HG03060 (cell line): ENCODE measurements around the gene RRAGC.
"Not testable (repeated sequence)": the region's sequence is repeated elsewhere in the genome, so short reads cannot be mapped to it uniquely, and the experiment has no call there.

ENCODE experiments used
- ATAC-seq: cut with Tn5 transposase; IDR thresholded peaks from one replicate; pipeline ENCODE4 v1.9.1; 2021; ENCODE audit warnings: low read depth, moderate number of reproducible peaks; ENCODE audit not compliant: unreplicated experiment

Gene RRAGC

GRCh38 chr1:38858833-38859560 is 575 bp downstream of the RRAGC start:
- no peak for ATAC-seq

GRCh38 chr1:38852780-38853179 is 6.8 kb downstream of the RRAGC start:
- no peak for ATAC-seq

- ATAC-seq = no peak
These were observed 11.5 kb downstream of the RRAGC start for GRCh38 chr1:38848071-38848470.

DNA sequence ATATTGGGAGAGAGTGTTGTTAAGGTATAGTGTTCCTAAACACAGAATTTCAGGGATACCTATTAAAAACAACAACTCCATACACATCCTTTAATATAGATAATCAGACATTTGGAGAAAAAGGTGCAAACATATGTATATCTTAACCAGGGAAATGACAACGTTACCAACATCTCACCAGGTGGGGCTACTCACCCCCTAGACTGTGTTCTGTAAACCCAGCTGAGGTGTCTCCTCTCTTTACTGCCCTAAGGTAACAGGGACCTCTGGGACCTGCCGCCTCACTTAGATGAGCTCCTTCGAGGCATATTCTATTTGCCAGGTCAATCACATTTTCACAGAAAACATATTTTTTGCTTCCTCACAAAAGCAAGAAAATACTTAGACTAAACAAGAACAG is 13.4 kb downstream of the RRAGC start:
- no peak for ATAC-seq

- not testable (repeated sequence) for ATAC-seq
These were observed 14.5 kb downstream of the RRAGC start for GRCh38 chr1:38845088-38845487.

DNA sequence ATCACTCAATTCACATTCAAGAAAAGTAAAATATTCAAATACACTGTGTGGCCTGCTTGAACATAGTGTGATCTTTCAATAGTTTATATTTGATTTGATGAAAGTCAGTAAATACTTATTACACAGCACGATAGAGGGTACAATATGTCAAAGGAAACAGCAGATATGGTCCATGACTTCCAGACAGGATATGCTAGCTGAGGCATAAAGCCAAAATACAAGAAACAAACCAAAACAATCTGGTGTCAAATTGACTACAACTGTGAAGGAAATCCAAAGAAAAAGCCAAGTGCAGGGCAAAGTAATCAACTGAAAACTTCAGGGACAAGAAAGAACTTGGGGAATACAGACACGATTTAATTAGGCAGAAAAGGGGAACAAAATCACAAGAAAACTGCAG is 19.3 kb downstream of the RRAGC start:
- no peak for ATAC-seq

GRCh38 chr1:38839363-38839762 is 20.2 kb downstream of the RRAGC start:
- no peak for ATAC-seq

- ATAC-seq = not testable (repeated sequence)
These were observed 23.3 kb downstream of the RRAGC start for GRCh38 chr1:38836316-38836715.

DNA sequence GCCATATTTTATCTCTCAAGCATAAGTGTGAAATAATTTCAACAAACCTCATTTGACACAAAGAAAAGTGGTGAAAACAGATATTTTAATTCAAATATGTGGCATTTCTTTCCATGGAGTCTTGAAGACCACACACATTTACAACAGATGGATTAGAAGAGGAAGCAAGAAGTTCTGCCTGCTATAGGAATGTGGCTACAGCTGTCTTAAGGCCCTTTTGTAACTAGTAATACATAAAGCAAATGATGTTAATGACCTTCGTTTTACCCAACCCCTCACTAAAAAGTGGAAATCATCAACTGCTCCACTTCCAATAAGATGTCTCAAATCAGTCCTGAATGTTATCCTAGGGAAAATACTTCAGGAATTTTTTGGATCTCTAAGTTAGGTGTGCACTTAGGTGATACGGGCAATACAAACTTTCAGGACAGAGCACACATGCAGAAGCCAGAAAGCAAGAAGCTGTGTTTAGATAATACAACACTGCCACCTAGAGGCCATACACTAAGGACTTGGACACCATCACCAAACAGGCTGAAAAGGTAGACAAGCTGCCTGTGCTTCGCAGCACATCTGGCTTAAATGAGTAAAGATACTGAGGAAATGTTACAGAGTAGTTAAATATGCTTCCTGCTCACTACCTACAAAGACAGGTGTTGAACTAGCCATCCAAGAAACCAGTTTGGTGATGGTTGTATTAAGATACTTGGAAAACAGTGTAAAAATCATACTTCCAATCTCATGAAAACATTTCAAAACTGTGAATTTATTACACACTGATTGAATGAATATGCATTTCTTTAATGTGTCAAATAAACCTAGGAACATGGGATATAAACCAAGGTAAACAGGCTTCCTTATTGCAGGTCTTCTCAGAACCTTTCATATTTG is 24.4 kb downstream of the RRAGC start:
- ATAC-seq = peak; percentile 62

- ATAC-seq = no peak
These were observed 25.3 kb downstream of the RRAGC start for GRCh38 chr1:38834221-38834782.

DNA sequence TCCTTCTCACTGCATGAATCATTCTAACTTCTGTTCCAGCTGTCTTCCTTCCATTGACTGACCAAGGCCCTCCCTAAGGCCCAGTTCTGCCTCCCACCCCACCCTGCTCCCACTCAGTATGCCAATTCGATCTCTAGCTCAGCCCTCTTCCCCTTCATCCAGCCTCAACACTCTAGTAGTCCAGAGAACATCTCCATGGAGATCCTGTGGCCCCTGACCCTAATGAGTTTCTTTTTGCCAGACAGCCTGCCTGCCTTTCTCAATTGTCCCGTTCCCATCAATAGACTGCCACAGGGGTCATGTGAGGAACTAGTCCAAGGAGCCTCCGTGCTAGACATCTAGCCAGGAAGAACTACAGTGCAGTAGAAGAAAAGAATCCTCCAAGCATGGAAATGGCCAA is 26.4 kb downstream of the RRAGC start:
- ATAC-seq = no peak

- ATAC-seq = no peak
These were observed 27.2 kb downstream of the RRAGC start for GRCh38 chr1:38832370-38832734.

DNA sequence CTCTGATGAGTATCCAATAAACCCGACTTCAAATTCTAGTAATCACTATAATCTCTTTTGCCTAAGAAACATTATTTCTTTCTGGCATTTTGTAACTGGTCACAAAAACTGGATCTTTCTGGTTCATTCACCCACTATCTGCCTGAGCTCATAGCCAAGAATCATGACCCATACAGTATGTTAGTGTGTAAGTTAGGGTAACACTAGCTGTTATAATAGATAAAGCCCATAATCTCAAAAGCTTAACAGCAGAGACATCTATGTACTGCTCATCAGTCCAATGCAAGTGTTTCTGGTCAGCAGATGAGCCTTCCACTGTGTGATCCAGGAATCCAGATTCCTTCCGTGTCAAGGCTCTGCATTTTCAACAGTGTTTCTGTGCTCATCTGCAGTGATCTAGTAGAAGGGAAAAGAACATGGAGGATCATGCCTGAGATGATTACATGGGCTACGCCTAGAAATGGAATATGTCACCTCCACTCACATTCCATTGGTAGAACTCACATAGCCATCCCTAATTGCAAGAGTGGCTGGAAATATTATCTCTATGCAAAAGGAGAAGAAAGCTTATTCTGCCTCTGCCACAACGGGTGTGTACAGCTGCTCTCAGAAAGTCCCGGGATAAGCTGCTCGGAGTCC is 27.7 kb downstream of the RRAGC start:
- ATAC-seq = no peak

DNA sequence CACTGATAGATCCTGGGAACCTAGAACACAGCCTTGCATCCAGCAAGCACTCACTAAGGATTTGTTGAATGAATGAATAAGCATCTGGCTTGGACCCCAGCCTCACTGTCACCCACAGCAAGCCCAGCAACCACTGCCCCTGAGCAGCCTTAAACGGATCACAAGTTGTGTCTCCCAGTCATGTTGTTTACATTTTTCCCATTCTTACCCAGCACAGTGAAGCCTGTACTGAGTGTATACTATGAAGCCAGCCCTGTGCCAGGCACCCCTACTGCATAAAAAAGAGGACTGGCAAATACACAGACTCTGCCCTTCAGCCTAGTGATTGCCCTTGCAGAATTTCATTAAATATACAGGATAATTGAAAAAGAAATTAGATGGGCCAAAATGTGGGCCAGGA is 30.2 kb downstream of the RRAGC start:
- no peak for ATAC-seq

DNA sequence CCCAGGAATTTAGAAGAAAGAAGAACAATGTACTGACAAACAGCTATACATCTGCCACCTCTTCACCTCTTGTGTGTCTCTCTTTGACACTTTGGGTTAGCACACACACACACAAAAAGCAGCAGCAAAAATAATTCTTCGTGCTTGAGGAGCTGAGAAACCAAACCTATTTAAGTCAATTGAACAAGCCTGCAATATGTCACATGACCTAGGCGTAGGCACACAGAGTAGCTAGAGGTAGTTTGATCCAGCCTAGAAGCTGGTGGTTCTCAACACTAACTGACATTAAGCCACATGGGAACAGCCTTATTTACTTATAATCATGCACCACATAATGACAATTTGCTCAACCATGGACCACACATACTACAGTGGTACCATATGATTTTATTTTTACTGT is 32.3 kb downstream of the RRAGC start:
- no peak for ATAC-seq

DNA sequence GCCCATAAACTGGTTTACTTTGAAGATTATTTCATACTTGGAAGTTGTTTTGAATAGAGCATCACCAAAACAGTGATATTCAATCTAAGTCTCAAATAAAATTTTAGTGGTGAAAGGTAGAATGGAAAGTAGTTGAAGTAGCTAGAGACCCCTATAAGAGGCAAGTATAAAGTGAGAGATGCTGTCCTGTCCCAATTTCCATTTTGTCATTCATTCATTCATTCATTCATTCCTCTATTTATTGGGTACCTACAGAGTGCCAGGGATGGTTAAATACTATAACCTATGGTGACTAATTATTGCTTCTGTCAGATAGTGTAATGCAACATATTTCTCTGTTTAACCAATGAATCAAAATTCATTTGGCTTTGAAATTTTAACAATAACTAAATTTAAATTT is 32.7 kb downstream of the RRAGC start:
- ATAC-seq = no peak

DNA sequence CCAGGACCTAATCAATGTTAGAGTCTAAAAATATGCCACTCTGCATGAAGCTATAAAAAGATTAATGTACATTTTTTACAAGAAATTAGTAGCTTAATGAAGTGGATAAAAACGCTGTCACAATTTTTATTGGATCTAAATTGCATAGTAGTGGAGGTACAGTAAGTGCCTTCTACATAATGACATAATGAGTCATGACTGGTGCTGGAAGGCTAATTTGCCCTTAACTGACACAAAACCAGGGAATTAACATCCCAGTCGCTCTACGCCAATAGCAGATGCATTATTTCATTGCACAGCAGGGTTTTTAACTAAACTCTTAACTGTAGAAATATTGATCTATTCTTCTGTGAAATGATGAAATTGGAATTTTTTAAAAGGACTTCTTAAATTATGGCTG is 33.3 kb downstream of the RRAGC start:
- ATAC-seq = no peak

GRCh38 chr1:38820860-38821259 is 38.7 kb downstream of the RRAGC start:
- no peak for ATAC-seq

GRCh38 chr1:38819516-38819915 is 40.1 kb downstream of the RRAGC start:
- no peak for ATAC-seq

- no peak for ATAC-seq
These were observed 40.5 kb downstream of the RRAGC start for GRCh38 chr1:38819040-38819439.
